NCI-H345 treated with DMSO at 0.1 percent for 48 hours (cell line): ENCODE data around the gene CLASP1.
"Not testable (repeated sequence)": the region's sequence is repeated elsewhere in the genome, so short reads cannot be mapped to it uniquely, and the experiment has no call there.

ENCODE experiments used
- DNase-seq: peaks from one replicate; lab custom pipeline; 2025; ENCODE audit not compliant: unreplicated experiment; lab: John Stamatoyannopoulos, UW

The CLASP1 gene

DNA sequence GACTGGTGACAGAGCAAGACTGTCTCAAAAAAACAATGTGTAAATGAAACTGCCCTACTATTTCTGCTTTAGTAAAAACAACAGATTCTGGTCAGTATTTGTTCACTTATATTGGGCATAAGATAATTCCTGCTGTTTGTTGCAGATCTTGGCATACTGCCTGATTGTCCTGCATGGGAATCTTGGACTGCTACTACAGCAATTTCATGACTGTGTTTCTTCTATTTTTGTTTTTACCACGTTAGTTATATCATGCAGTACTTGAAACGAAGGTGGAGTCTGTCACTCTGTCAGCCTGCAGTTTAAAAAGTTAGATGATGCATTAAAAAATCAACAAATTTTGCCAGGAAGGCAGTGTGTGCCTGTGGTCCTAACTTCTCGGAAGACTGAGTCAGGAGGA, 14.2 kb upstream of the CLASP1 start:
- DNase-seq: no peak

DNA sequence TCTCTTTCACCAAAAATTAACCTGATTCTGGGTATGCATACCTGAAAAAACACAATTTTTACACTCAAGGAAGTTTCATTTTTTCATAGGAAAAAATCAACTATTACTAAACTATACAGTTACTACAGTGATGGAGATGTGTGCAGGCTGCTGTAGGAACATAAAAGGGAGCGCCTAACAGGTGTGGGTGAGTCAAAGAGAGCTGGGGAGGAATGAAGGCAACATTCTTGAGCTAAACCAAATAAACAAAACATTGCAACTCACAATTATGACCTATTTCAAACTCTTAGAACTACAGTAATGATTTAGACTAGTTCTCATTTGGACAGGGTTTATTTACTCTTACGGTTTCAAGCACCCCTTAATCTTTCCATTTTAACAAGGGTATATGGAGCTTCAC, 13.4 kb upstream of the CLASP1 start:
- DNase-seq: no peak

DNA sequence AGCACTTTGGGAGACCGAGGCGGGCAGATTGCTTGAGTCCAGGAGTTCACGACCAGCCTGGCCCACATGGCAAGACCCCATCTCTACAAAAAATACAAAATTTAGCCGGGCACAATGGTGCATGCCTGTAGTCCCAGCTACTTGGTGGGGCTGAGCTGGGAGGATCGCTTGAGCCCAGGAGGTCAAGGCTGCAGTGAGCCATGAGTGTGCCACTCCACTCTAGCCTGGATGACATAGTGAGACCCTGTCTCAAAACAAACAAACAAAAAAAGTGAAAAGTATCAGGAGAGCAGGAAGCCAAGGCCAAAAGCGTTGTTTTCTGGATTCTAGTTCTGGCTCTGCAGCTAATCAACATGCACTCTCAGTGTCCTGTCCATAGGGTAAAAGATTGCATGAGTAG, 10.7 kb upstream of the CLASP1 start:
- DNase-seq: no peak

DNA sequence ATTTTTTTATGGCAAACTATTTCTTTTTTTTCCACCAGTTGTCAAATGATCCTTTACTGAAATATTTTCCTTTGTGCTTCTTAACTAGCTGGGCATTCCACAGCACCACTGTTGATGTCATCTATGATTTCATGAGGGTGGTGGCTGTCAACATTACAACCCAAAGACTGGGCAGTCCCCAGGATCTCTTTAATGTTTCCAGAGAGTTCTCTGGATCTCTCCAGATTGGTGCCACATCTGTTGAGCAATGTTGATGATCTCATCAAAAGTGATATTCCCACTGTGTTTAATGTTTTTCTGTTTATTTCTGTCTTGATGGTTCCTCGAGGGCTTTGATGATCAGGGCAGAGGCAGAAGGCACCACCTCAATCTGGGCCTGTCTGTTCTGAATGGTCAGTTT, 9.1 kb upstream of the CLASP1 start:
- not testable (repeated sequence) for DNase-seq

DNA sequence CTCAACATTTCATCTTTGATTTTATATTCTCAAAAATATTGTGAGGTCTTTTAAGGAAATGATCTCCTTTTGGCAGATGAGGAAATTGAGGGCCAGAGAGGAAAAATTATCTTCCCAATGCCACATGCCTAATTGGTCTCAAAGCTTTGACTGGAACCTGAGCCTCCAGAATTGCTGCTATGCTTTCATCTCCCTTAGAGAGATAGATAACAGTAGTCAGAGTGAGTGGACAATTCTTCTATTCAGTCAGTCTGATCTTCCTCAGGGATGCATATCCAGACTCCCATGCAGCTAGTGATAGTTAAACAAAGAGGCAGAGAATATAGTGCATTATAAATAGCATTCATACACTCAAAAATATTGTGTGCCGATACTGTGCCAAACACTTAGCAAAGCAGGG, 3.8 kb upstream of the CLASP1 start:
- no peak for DNase-seq

DNA sequence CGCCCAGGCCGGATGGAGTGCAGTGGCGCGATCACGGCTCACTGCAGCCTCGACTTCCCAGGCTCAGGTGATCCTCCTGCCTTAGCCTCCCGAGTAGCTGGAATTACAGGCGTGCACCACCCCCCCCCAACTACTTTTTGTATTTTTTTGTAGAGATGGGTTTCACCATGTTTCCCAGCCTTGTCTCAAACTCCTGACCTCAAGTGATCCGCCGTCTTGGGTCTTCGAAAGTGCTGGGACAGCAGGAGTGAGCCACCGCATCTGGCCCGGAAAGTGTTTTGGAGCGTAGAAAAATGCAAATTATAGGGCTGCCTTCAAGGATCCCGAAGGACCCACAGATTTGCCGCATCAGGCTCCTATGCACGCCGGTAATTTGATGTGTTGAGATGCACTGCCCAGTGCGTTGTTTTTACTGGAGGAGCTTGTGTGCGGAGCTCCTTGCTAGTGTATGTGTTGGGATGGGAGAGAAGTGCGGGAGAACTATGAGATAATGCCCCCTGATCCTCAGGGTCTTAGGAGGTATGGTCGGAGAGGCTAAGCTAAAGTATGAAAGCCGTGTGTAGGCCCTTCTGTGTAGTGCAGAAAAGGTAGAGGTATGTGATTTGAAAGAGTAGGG, 1.2 kb upstream of the CLASP1 start:
- DNase-seq: no peak

DNA sequence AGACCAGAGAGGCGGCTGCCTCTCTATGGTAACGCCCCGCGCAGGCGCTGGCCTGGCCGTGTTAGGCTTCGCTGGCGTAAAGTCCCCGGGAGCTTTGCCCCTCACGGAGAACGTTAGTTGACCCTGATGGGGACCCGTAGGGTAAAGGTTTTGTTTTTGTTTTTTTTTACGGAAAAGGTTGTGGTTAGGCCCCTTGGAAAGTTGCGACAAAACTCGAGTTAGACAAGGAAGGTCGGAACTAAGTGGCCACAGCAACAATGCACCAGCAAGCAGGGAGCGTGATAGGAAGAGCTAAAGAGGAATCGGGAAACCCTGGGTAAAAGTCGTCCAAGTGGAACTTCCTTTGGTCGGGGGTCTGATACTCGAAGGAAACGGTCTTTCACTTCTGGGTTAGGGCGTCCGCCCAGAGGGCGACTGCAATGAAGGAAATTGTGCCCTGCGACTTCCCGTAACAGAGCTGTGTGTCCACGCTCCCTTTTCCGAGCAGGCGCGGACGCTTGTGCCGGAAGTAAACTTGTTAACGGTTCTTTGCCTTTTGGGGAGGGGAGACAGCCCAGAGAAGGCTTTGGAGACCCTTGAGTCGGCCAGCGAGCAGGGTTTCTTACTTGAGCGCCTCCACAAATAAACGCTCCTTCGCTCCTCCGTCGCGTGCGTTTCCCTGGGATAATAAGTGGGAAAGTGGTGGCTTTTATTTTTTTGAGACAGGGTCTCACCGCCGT, 493 bp upstream of the CLASP1 start:
- DNase-seq: peak; percentile 94

DNA sequence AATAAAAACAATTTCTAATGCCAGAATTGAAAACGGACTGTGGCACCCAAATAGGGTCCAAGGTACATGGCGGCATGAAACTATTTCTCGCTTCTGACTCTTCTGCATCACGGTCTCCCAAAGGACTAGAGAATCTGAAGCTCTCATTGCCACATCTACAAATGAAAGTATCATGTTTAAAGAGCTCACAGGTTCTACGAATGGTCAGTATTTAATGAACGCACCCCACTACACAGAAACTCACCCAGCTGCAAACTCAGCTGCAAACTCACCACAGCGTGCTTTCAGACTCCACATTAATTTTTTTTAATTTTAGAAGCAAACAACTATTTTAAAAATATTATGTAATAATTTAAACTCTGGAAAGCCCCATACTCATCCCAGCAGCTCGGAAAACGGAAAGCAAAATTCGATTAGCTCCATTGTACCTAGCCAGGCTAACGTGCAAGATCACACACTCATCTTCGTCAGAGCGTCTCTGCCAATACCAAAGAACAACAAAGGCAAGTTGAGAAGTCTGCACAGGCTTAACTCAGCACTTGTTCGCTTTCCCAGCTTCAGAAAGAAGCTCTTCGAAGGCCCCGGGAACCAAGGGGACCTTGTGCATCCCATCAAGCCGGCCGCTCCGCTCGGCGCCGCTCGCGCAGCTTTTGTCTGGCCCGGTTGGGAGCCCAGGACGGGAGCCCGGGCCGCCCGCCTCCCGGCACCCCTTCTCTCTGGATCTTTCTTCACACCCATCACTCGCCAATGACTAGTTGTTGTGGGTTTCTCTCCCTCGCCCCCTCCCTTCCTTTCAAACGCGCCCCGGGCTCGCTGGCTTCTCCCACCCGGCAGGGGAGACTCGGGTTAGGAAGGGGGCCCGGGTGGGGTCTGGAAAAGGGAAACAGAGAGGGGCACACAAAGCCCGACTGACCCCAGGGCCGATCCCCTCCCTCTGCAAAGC, 785 bp downstream of the CLASP1 start:
- DNase-seq: peak; percentile 26

DNA sequence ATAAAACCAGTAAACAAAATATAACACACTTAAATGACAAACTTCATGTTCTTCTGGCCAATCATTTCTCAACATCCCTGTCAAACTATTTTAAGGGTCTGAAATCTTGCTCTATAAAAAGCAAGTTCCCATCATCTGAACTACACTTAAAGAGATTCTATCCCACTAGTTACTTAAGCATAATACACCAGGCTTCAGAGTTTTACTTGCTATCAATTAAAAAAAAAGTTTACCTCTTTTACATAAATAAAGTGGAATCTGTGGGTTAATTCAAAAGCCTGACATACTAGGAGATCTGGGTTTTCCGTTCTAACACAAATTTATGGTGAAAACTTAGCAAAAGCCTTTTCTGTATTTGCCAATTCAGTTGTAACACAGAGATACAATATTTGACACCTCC, 1.9 kb downstream of the CLASP1 start:
- no peak for DNase-seq

DNA sequence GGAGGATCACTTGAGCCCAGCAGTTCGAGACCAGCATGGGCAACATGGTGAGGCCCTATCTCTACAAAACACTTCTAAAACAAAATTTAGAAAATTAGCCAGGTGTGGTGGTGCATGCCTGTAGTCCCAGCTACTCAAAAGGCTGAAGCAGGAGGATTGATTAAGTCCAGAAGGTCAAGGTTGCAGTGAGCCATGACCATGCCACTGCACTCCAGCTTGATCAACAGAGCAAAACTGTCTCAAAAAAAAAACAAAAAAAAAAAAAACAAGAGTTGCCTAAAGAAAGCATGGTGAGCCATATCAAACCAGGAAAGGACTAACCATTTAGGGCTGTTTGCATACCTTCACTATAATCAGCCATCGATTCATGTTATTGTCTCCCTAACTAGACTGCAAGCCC, 4.5 kb downstream of the CLASP1 start:
- no peak for DNase-seq

DNA sequence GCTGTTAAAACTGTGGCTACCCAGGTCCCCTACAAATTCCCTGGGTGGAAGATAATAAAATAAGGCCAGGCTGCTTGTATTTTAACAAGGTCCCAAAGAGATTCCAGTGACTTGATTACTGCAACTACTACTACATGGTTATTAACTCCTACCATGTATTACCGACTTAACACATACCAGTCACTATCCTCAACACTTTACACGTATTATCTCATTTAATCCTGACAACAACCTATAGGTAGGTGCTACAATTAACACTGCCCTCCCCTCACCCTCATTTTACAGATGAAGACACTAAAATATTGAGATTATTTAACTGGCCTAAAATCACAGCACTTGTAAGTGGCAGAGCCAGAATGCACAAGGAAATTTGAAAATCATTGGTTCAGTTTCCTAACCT, 5.4 kb downstream of the CLASP1 start:
- no peak for DNase-seq

DNA sequence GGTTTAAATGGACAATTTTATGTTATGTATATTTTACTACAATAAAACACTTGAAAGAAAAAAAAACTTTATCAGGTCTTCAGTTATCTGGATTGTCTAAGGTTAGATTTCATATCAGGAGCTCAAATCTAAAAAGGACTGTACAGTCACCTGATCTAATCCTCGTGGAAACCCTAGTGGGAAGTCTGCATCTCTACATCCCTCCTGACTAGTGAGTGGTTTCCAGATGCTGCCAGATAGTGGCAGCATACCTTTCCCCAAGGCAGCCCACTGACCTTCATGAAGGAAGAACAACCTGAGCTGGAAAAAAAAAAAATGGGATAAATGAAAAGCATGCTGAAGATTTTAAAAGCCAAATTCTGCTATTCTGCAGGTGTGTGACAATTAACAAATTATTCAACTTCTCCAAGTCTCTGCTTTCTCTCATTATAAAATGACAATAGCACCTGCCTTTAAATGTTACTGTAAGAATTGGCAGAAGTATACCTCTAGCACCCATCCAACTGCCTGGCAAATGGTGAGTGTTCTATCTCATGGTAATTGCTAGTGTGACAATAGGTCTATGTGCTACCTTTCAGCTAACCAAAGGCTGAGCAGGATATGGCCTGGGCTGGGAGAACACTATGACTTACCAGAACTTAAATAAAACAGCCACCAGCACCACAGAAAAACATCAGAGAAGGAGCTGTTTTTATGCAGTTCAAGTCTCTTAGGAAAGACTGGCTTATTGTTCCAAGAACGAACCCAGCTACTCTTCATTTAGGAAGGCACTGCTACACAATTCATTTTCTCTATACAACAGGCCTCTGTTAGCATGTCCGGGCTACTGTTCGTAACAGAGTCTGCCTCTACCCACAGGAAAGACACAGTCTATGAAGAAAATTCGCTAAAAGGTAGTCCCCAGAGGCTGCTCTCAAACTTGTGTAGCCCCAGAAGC, 8.6 kb downstream of the CLASP1 start:
- no peak for DNase-seq

DNA sequence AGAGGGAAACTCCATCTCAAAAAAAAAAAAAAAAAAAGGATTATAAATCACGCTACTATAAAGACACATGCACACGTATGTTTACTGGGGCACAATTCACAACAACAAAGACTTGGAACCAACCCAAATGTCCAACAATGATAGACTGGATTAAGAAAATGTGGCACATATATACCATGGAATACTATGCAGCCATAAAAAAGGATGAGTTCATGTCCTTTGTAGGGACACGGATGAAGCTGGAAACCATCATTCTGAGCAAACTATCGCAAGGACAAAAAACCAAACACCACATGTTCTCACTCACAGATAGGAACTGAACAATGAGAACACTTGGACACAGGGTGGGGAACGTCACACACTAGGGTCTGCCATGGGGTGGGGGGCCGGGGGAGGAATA, 9.4 kb downstream of the CLASP1 start:
- not testable (repeated sequence) for DNase-seq

DNA sequence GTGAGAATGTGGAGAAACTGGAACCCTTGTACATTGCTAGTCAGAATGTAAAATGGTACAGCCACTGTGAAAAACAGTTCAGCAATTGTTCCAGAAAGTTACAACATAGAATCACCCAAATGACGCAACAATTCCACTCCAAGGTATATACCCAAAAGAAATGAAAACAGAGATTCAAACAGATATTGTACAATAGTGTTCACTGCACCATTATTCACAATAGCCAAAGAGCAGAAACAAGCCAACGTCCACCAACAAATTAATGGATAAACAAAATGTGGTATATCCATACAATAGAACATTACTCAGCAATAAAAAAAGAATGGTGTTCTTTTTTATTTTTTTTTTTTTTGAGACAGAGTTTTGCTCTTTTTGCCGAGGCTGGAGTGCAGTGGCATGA, 10.9 kb downstream of the CLASP1 start:
- no peak for DNase-seq

DNA sequence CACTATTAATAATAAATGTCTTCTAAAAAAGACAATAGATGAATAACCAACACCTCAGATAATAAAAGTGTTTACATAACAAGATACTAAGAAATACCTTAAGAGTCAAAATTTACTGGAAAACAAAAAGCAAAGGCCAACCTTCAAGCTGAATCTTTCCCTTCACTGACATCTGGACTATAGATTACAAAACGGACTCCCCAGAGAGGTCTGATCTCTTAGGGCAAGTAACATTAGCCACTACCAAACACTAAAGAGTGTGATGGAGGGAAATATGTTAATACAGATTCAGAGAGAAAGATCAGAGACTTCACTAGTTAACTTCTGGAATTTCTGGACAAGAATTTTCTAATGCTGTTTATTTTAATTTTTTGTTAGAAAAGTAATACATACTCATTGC, 13.9 kb downstream of the CLASP1 start:
- DNase-seq: no peak

DNA sequence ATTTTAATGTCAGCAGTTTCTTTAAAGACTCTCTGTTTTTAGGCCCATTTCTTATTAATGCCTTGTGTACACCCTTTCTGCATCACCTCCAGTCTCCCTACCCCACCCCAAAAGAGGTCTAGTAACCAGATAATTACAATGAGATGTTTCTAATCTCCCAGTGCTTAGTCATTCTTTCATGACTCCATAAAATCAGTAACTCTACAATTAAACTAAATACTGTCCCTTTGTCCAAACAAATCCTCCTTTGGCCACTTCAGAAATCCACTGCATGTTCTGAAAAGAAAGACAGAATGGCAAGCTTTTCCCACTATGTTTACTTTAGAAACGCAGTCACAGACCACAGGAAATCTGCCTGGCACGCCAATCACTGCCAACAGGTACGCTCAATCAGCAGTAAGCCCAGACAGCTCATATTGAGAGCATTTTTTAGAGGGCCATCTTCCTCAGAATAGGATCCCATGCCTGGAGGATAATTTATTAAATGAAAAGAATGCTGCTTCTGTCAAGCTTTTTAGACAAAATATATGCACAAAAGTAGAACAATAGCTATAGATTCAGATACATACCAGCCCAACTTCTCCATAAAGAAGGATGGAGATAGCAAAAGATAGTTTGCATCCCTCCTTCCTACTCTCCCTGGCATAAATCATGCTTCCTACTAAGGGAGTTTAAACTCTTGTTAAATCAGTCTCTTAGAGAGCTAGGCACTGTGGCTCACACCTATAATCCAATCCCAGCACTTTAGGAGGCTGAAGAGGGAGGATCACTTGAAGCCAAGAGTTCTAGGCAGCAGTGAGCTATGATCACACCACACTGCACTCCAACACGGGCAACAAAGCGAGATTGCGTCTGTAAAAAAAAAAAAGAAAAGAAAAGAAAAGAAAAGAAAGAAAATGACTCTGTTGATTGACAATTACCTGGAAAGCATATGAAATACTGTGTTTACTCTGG, 14.6 kb downstream of the CLASP1 start:
- no peak for DNase-seq

DNA sequence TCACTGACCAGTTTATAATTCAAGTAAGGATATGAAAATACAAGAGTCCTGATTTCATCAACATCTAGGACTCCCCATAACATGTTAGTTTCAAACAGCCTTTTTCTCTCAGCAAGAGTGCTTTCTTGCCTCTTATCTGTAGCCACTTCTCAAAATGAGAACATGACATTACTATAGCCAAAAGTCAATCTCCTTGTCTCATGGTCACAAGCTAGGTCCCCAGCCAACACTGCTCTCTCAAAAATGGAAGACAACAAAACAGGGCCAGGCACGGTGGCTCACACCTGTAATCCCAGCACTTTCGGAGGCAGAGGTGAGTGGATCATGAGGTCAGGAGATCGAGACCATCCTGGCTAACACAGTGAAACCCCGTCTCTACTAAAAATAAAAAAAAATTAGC, 15.8 kb downstream of the CLASP1 start:
- DNase-seq: no peak

DNA sequence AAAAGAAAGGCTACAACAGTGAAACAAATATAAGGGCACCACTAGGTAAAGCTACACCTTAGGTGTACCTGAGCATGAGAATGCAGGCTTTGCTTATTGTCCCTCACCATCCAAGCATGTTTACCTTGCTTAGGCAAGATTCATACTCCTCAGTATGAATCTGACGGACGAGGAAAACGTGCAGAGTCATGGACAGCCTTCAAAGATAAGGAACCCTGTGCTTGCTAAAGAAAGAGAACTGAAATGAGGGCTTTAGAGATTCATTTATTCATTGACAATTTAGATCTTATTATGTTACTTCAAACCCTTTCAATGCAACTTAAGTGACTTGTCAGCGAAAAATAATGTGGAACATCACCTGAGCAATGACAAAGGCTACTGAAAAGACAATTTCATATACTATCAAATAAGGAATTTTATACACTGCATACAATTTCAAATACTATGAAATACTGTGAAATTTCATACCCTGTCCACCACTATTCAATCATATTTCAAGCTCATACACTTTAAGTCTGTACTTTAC, 21.7 kb downstream of the CLASP1 start:
- DNase-seq: no peak

DNA sequence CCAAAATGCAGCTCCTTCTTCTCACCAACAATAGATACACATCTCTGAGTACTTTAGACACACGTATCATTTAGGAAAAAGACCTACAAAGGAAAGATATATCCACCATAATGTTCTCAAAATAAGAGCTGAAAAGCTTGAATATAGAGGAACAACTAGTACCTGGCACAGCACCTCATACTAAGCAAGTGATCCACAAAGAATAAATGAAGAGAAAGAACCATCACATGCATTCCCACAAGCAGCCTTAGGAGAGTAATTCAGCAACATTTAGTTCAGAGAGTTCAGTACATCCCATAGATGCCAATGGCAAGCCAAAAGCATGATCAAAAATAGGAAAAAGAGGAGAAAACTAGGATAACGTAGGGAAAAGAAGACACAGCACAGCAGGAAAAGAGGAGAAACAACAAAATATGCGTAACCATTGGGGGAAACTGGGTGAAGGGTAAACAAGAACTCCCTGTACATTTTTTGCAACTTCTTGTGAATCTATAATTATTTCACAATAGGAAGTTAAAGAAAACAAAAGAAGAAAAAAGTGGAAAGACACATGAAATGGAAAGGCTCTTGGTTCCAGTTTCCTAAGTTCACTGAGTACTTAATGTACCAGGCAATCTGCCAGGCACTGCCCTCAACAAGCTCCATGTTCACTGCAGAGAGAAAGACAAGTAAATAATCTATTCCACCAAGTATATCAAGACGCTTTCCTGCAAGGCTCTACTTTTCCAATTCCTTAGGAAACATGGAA, 22.3 kb downstream of the CLASP1 start:
- no peak for DNase-seq
